Lung (tissue), 12 donors: ENCODE measurements around the gene ASCC2. TPM values are rescaled to one million over a fixed set of nuclear protein-coding genes. Genes with fewer than 3 reads are reported as not detected.

ENCODE experiments used
- ATAC-seq: fragments of 200-7000 bp; cut with Tn5 transposase; one replicate; pipeline ENCODE4 v1.9.1; 2020; ENCODE audit warnings: moderate number of reproducible peaks; ENCODE audit not compliant: insufficient read depth, low FRiP score
- DNase-seq, 3 donors: peaks; one replicate each; pipeline ENCODE4 v3.0.0-alpha.2; 2013 to 2017
- H3K27ac ChIP-seq, 2 donors: one replicate each; pipeline ENCODE4 v1.5.1; 2013; ENCODE audit warnings: mild to moderate bottlenecking in 2 of 2, moderate library complexity in 2 of 2, control low read depth in 1 of 2, inconsistent platforms in 1 of 2, low read depth in 1 of 2, low read length in 1 of 2
- H3K27me3 ChIP-seq, 3 donors: one replicate each; pipeline ENCODE4 v1.5.1; 2013; ENCODE audit warnings: low read length in 2 of 3; ENCODE audit not compliant: control insufficient read depth in 3 of 3, insufficient read depth in 3 of 3
- H3K36me3 ChIP-seq, 4 donors: one replicate each; pipeline ENCODE4 v1.5.1; 2013; ENCODE audit warnings: low read length in 4 of 4, mild to moderate bottlenecking in 1 of 4, moderate library complexity in 1 of 4; ENCODE audit not compliant: control insufficient read depth in 4 of 4, insufficient read depth in 4 of 4
- H3K4me1 ChIP-seq, 5 donors: one replicate each; pipeline ENCODE4 v1.5.1; 2013; ENCODE audit warnings: low read length in 5 of 5, mild to moderate bottlenecking in 2 of 5, moderate library complexity in 1 of 5; ENCODE audit not compliant: control insufficient read depth in 5 of 5, insufficient read depth in 5 of 5
- H3K4me3 ChIP-seq: one replicate; pipeline ENCODE4 v1.5.1; 2013; ENCODE audit warnings: mild to moderate bottlenecking, control low read depth, moderate library complexity
- H3K9ac ChIP-seq, 2 donors: one replicate each; pipeline ENCODE4 v1.5.1; 2013; ENCODE audit warnings: low read length in 2 of 2, control low read depth in 1 of 2; ENCODE audit not compliant: insufficient read depth in 1 of 2
- H3K9me3 ChIP-seq, 4 donors: one replicate each; pipeline ENCODE4 v1.5.1; 2013; ENCODE audit warnings: low read length in 3 of 4, mild to moderate bottlenecking in 1 of 4, moderate library complexity in 1 of 4; ENCODE audit not compliant: control insufficient read depth in 4 of 4, insufficient read depth in 3 of 4
- WGBS, 2 donors: extraction: QIAGEN DNeasy Blood & Tissue Kit; methylation state at CpG; one replicate each; pipeline ENCODE4 v1.1.7; 2013; 5-methylcytosine and 5-hydroxymethylcytosine counted together
- polyA plus RNA-seq, 2 donors: library from polyadenylated mRNA; stranded (reverse); fragments of 200-250 nt; gene quantifications; one replicate each; pipeline ENCODE4 v1.2.1, GENCODE V29; 2013
- total RNA-seq, 2 donors: library from RNA; depleted of rRNA in 1 of 2; stranded (reverse); fragments of >200 nt in 1 of 2; gene quantifications; one replicate each; pipeline ENCODE4 v1.2.1, GENCODE V29; 2014 to 2021
- TF ChIP-seq, protein P1 (sequence below): IDR thresholded peaks from 2 replicates; pipeline ENCODE4 v1.5.1; 2012; ENCODE audit warnings: mild to moderate bottlenecking; ENCODE audit errors: control extremely low read depth, extremely low read depth
- donor health status: control.
- donor health status: control.
- donor health status: Bipolar disorder and iron deficiency.
- donor health status: healthy.
- donor health status: DM: yes; HTN: yes; CAD: no.

The ASCC2 gene
- total and polyA plus RNA-seq, 4 donors: 38.6 to 61.6 (median 53.6) TPM

DNA sequence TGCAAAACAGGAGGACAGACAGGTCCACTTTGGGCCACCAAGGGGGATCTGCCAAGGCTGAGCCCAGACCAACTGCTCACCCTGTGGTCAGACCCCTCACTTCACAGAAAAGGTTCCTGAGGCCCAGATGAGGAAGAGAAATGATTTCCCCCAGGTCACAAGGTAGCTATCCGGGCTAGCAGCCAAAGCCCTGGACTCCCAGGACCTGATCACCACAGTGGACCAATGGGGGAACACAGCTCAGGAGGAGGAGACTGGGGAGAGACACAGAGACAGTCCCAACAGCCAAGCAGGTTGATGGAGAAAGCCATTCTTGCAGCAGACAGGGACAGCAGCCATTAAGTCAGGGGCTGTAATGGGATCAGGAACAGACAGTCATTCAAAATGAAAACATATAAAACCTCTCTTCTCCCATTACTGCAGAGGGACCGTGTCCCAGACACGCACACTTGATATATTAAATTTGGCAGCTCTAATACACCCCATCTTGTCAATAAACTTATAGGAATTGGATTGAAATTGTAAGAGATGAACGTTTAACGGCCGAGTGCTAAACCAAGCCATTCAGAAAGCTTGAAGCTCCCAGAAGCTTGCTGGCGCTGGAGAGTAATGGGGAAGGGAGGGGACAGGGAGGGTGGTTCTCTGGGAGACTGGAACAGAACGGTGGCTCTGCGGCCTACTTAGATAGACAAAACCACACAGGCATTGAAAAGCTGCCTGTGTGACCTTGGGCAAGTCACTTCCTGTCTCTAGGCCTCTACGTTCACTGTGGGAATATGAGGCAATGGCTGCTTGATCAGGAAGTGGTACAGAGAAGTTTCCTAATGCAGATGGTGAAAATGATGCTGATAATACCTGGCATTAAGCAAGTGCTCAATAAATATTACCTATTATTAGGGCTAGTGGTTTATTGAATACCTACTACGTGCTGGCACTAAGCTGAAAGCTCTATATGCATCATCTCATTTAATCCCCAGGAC is 87.2 kb downstream of the ASCC2 start:
- DNase-seq (no peak), ATAC-seq (no peak)
- TF ChIP-seq, protein P1, sequence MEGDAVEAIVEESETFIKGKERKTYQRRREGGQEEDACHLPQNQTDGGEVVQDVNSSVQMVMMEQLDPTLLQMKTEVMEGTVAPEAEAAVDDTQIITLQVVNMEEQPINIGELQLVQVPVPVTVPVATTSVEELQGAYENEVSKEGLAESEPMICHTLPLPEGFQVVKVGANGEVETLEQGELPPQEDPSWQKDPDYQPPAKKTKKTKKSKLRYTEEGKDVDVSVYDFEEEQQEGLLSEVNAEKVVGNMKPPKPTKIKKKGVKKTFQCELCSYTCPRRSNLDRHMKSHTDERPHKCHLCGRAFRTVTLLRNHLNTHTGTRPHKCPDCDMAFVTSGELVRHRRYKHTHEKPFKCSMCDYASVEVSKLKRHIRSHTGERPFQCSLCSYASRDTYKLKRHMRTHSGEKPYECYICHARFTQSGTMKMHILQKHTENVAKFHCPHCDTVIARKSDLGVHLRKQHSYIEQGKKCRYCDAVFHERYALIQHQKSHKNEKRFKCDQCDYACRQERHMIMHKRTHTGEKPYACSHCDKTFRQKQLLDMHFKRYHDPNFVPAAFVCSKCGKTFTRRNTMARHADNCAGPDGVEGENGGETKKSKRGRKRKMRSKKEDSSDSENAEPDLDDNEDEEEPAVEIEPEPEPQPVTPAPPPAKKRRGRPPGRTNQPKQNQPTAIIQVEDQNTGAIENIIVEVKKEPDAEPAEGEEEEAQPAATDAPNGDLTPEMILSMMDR: no peak
- 51 to 78% methylated on average over 11 of the region's 11 CpGs for WGBS, 2 donors
- Histone ChIP-seq H3K27me3 (no peaks in the 10 kb centered on the region), H3K27ac (peak overlapping the region in 1 of 2 donors; percentile 33), H3K36me3 (peaks cover 0 to 29% (median 4%) of the 10 kb centered on the region in 4 donors), H3K9ac (no peak overlapping the region), H3K4me1 (no peaks in the 10 kb centered on the region), H3K4me3 (no peak overlapping the region), H3K9me3 (no peaks in the 10 kb centered on the region)

- no peak for DNase-seq
- 95 to 96% methylated on average over 3 of the region's 3 CpGs for WGBS, 2 donors
These were observed 88.0 kb downstream of the ASCC2 start for GRCh38 chr22:29750029-29750428.

GRCh38 chr22:29748248-29748893 is 89.7 kb downstream of the ASCC2 start:
- no peak for ATAC-seq
- no peak for DNase-seq
- no peaks in the 10 kb centered on the region for H3K27me3 ChIP-seq
- WGBS, 2 donors: 91 to 92% methylated on average over 9 of the region's 9 CpGs
- no peak overlapping the region for H3K4me3 ChIP-seq
- H3K27ac ChIP-seq: no peak overlapping the region
- no peak overlapping the region for H3K9ac ChIP-seq
- no peaks in the 10 kb centered on the region for H3K9me3 ChIP-seq
- H3K4me1 ChIP-seq: no peaks in the 10 kb centered on the region
- H3K36me3 ChIP-seq: peaks cover 0 to 36% (median 5%) of the 10 kb centered on the region in 4 donors
- TF ChIP-seq, protein P1: no peak

More at GRCh38 chr22:29750029-29750428, 88.0 kb downstream of the ASCC2 start:
- Histone ChIP-seq H3K4me3 (no peak overlapping the region), H3K27me3 (no peaks in the 10 kb centered on the region), H3K27ac (no peak overlapping the region), H3K9ac (no peak overlapping the region), H3K9me3 (no peaks in the 10 kb centered on the region), H3K36me3 (peaks cover 0 to 35% (median 5%) of the 10 kb centered on the region in 4 donors), H3K4me1 (no peaks in the 10 kb centered on the region)
- TF ChIP-seq, protein P1: no peak
- no peak for ATAC-seq
